HCT116 (cell line): ENCODE data around the gene WNT3A. TPM values are rescaled to one million over a fixed set of nuclear protein-coding genes. Genes with fewer than 3 reads are reported as not detected.

Experiments used
- ATAC-seq: fragments of 200-7000 bp; cut with Tn5 transposase; 2 replicates; pipeline ENCODE4 v1.9.1; 2020; ENCODE audit warnings: mild to moderate bottlenecking, moderate library complexity
- BruUV-seq: library from RNA; stranded (reverse); fragments of 400-500 nt; replicated peaks from 2 replicates; lab custom pipeline; 2021; lab: Mats Ljungman, UMichigan
- CTCF ChIA-PET: fragments of 300-600 bp; sonication (Branson Sonifier 250); formaldehyde crosslinking; loops from one replicate; lab custom pipeline; 2021; ENCODE audit warnings: antibody characterized with exemption; lab: Charles Lee
- POLR2A ChIA-PET: fragments of 300-600, 350-600 bp; sonication (Branson Sonifier 250); formaldehyde crosslinking; loops from one replicate; lab custom pipeline; 2021; ENCODE audit warnings: antibody characterized with exemption; lab: Charles Lee
- RAD21 ChIA-PET, 2 experiments: fragments of 300-600 bp; sonication (Branson Sonifier 250); formaldehyde crosslinking; loops; one replicate each; lab custom pipeline; 2023; ENCODE audit warnings: low total read pairs in 2 of 2; ENCODE audit not compliant: uncharacterized antibody in 2 of 2, unreplicated experiment in 2 of 2, low non-redundant PET in 1 of 2; lab: Charles Lee
- DNase-seq: peaks from one replicate; pipeline ENCODE4 v3.0.0-alpha.2; 2010; ENCODE audit warnings: low read depth, low spot score
- H2AFZ ChIP-seq: fragments of 200-600 bp; shearing (Covaris generic), sonication (generic); 2 replicates; pipeline ENCODE4 v1.6.1; 2017; ENCODE audit warnings: low read depth, mixed run types, mixed read lengths, antibody characterized with exemption, low read length; ENCODE audit not compliant: poor library complexity, severe bottlenecking
- H3K27ac ChIP-seq: 2 replicates; pipeline ENCODE4 v1.5.1; 2012; ENCODE audit warnings: low read depth, low read length
- H3K27me3 ChIP-seq: fragments of 200-600 bp; sonication (generic); 2 replicates; pipeline ENCODE4 v1.6.1; 2016; ENCODE audit warnings: mixed run types, low read length, mixed read lengths; ENCODE audit not compliant: insufficient read depth
- H3K36me3 ChIP-seq, 2 experiments: fragments of 200-500 bp in 1 of 2; fragments of 200-600 bp in 1 of 2; sonication (Bioruptor generic) in 1 of 2; sonication (generic) in 1 of 2; 2 replicates each; pipeline versions ENCODE4 v1.5.1 to v1.6.1; 2014 to 2016; ENCODE audit warnings: low read length in 2 of 2, inconsistent platforms in 1 of 2, mixed read lengths in 1 of 2, mixed run types in 1 of 2; ENCODE audit not compliant: insufficient read depth in 2 of 2, control insufficient read depth in 1 of 2
- H3K4me1 ChIP-seq, 2 experiments: fragments of 200-600 bp in 1 of 2; sonication (generic) in 1 of 2; 2 replicates each; pipeline versions ENCODE4 v1.5.1 to v1.6.1; 2012 to 2017; ENCODE audit warnings: low read length in 2 of 2, inconsistent platforms in 1 of 2, mild to moderate bottlenecking in 1 of 2, mixed read lengths in 1 of 2, mixed run types in 1 of 2, moderate library complexity in 1 of 2; ENCODE audit not compliant: insufficient read depth in 2 of 2, control insufficient read depth in 1 of 2
- H3K4me2 ChIP-seq: fragments of 200-600 bp; sonication (generic); 2 replicates; pipeline ENCODE4 v1.6.1; 2017; ENCODE audit warnings: mixed run types, low read length, mixed read lengths
- H3K4me3 ChIP-seq, 2 experiments: fragments of 200-600 bp in 1 of 2; sonication (generic) in 1 of 2; replicated peaks in 1 of 2; 2 replicates each; pipeline ENCODE4 v1.5.1; 2011 to 2016; ENCODE audit warnings: low read length in 2 of 2, control low read depth in 1 of 2, low read depth in 1 of 2, mild to moderate bottlenecking in 1 of 2, mixed read lengths in 1 of 2, mixed run types in 1 of 2
- H3K79me2 ChIP-seq: fragments of 200-600 bp; sonication (generic); 2 replicates; pipeline ENCODE4 v1.6.1; 2017; ENCODE audit warnings: mild to moderate bottlenecking, mixed run types, low read length, moderate library complexity, mixed read lengths; ENCODE audit not compliant: insufficient read depth
- H3K9ac ChIP-seq: fragments of 200-600 bp; sonication (generic); 2 replicates; pipeline ENCODE4 v1.6.1; 2016; ENCODE audit warnings: low read length, mixed read lengths
- H3K9me2 ChIP-seq: fragments of 200-600 bp; sonication (generic), shearing (Covaris generic); 2 replicates; pipeline ENCODE4 v1.6.1; 2017; ENCODE audit warnings: mixed run types, mild to moderate bottlenecking, moderate library complexity; ENCODE audit not compliant: insufficient read depth
- H3K9me3 ChIP-seq, 2 experiments: fragments of 200-500 bp in 1 of 2; fragments of 200-600 bp in 1 of 2; sonication (Bioruptor generic) in 1 of 2; sonication (generic) in 1 of 2; 2 replicates each; pipeline ENCODE4 v1.6.1; 2014 to 2017; ENCODE audit warnings: low read length in 2 of 2, mixed read lengths in 2 of 2, inconsistent platforms in 1 of 2, low read depth in 1 of 2, mild to moderate bottlenecking in 1 of 2, mixed run types in 1 of 2, moderate library complexity in 1 of 2; ENCODE audit not compliant: control insufficient read depth in 1 of 2, insufficient read depth in 1 of 2
- H4K20me1 ChIP-seq: fragments of 200-600 bp; sonication (generic), shearing (Covaris generic); 2 replicates; pipeline ENCODE4 v1.6.1; 2017; ENCODE audit warnings: mixed run types, mild to moderate bottlenecking, moderate library complexity; ENCODE audit not compliant: insufficient read depth
- intact Hi-C: fragments of 100-400 bp; cut with micrococcal nuclease; formaldehyde crosslinking; loops from 2 replicates; pipeline ENCODE4 v1.10.0; 2022
- total RNA-seq: library from RNA; stranded (reverse); gene quantifications from one replicate; pipeline ENCODE4 v1.2.1, GENCODE V29; 2021; ENCODE audit not compliant: unreplicated experiment
- TF ChIP-seq, protein P1 (sequence below), 3 experiments: fragments of 200-600 bp in 1 of 3; sonication (generic) in 1 of 3; IDR thresholded peaks in 2 of 3; conservative IDR thresholded peaks in 1 of 3; 2 replicates each; pipeline ENCODE4 v1.5.1; 2012 to 2017; ENCODE audit warnings: low read depth in 2 of 3, low read length in 2 of 3, antibody characterized with exemption in 1 of 3, borderline replicate concordance in 1 of 3, control low read depth in 1 of 3, mild to moderate bottlenecking in 1 of 3, mixed read lengths in 1 of 3, mixed run types in 1 of 3, moderate library complexity in 1 of 3; ENCODE audit not compliant: insufficient read depth in 1 of 3
- TF ChIP-seq, protein P2 (sequence below): IDR thresholded peaks from 2 replicates; pipeline ENCODE4 v1.6.1; 2012

The WNT3A gene
- total RNA-seq, 1 experiment from 2014 or later: 3.7 TPM

DNA sequence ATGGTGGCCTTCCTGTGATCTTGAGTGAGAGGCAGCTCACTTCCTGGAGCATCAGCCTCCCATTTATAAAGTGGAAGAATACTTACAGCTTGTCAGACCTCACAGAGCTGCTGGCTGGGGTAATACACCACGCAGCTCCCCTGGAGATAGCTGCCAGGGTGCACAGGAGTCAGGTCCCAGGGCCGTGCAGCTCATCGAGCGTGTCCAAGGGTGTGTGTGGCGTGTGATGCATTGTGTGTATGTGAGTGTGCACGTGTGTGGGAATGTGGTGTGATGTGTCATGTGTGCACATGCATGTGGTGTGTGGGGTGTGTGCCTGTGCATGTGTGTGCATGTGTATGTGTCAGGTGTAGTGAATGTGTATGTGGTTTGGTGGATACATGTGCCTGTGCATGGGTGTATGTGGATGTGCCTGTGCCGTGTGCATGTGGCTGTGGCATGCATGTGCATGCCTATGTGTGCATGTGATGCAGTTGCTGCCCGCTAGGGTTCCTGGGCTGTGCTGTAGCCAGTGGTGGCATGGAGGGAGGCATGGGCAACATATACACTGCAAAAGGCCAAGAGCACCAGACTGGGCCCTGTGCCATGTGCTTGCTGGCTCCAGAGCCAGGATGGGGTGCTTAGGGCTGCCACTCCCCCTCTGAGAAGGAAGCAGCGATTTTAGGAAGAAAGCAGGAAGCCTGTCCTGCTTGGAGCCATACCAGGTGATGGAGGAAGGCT is 24.6 kb downstream of the WNT3A start:
- no peaks in the 10 kb centered on the region; a peak in 1 of 4 replicates for H3K9me3 ChIP-seq
- no peaks in the 10 kb centered on the region for H3K27me3 ChIP-seq
- no TSS peak for BruUV-seq
- H3K4me2 ChIP-seq: no peak overlapping the region
- ChIA-PET RAD21 (interaction anchor here in 1 of 2 experiments (0.6 kb wide), 1 partner anchor 32 kb away, joined by 3 read pairs; no protein-coding TSS in a partner anchor), POLR2A (no interaction called here), CTCF (no interaction called here)
- no peaks in the 10 kb centered on the region for H4K20me1 ChIP-seq
- TF ChIP-seq, protein P1, sequence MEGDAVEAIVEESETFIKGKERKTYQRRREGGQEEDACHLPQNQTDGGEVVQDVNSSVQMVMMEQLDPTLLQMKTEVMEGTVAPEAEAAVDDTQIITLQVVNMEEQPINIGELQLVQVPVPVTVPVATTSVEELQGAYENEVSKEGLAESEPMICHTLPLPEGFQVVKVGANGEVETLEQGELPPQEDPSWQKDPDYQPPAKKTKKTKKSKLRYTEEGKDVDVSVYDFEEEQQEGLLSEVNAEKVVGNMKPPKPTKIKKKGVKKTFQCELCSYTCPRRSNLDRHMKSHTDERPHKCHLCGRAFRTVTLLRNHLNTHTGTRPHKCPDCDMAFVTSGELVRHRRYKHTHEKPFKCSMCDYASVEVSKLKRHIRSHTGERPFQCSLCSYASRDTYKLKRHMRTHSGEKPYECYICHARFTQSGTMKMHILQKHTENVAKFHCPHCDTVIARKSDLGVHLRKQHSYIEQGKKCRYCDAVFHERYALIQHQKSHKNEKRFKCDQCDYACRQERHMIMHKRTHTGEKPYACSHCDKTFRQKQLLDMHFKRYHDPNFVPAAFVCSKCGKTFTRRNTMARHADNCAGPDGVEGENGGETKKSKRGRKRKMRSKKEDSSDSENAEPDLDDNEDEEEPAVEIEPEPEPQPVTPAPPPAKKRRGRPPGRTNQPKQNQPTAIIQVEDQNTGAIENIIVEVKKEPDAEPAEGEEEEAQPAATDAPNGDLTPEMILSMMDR (IDR thresholded peaks at IDR 0.05 in 2 of 3, conservative IDR thresholded peaks at IDR 0.05 in 1 of 3; ENCODE audit: borderline replicate concordance in 1 of 3, insufficient read depth in 1 of 3, low read depth in 2 of 3, low read length in 2 of 3): no peak
- intact Hi-C loops: no loop called here
- H3K4me1 ChIP-seq: no peaks in the 10 kb centered on the region
- no peaks in the 10 kb centered on the region for H3K9me2 ChIP-seq
- no peaks in the 10 kb centered on the region for H3K36me3 ChIP-seq
- no peak overlapping the region for H3K4me3 ChIP-seq
- H3K79me2 ChIP-seq: no peaks in the 10 kb centered on the region
- ATAC-seq: no peak
- H2AFZ ChIP-seq: no peak overlapping the region
- no peak overlapping the region for H3K9ac ChIP-seq
- no peak for DNase-seq
- no peak overlapping the region for H3K27ac ChIP-seq

DNA sequence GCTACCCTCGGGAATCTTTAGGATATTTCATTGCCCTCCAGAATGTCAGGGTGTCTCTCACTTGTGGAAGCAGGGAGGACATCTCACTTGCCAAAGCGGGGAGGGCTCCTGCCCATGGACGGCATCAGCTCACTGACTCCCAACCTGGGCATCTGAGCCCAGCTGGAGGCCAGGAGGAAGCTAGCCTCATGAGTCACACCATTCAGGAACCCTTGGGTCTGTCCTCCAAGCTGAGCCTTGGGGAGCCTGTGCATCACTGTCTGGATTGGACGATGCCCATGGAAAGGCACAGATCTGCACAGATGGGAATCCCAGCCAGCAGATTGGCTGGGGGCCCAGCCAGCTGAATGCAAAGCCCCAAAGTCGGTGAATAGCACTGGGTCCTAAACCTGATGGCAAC is 25.2 kb downstream of the WNT3A start:
- no peak overlapping the region for H3K27ac ChIP-seq
- H3K9me2 ChIP-seq: no peaks in the 10 kb centered on the region
- no peaks in the 10 kb centered on the region for H3K36me3 ChIP-seq
- no peaks in the 10 kb centered on the region for H3K27me3 ChIP-seq
- TF ChIP-seq, protein P2, sequence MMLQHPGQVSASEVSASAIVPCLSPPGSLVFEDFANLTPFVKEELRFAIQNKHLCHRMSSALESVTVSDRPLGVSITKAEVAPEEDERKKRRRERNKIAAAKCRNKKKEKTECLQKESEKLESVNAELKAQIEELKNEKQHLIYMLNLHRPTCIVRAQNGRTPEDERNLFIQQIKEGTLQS: no peak
- TF ChIP-seq, all 23 proteins: peak for 0
- Histone ChIP-seq H4K20me1 (no peaks in the 10 kb centered on the region), H3K79me2 (no peaks in the 10 kb centered on the region), H3K4me3 (no peak overlapping the region), H2AFZ (no peak overlapping the region), H3K9me3 (no peaks in the 10 kb centered on the region; a peak in 1 of 4 replicates), H3K4me2 (no peak overlapping the region), H3K9ac (no peak overlapping the region), H3K4me1 (no peaks in the 10 kb centered on the region)
- DNase-seq: no peak
- intact Hi-C loops: no loop called here
- RAD21 ChIA-PET: no interaction called here
- no peak for ATAC-seq
- no TSS peak for BruUV-seq
- CTCF ChIA-PET: no interaction called here
- POLR2A ChIA-PET: no interaction called here
